GM19468 (cell line): ENCODE measurements around the gene MYO6.

Experiments
- ATAC-seq: cut with Tn5 transposase; IDR thresholded peaks from one replicate; pipeline ENCODE4 v1.9.1; 2021; ENCODE audit warnings: mild to moderate bottlenecking, moderate library complexity, moderate number of reproducible peaks; ENCODE audit not compliant: unreplicated experiment; ENCODE audit errors: extremely low read depth

The MYO6 gene

DNA sequence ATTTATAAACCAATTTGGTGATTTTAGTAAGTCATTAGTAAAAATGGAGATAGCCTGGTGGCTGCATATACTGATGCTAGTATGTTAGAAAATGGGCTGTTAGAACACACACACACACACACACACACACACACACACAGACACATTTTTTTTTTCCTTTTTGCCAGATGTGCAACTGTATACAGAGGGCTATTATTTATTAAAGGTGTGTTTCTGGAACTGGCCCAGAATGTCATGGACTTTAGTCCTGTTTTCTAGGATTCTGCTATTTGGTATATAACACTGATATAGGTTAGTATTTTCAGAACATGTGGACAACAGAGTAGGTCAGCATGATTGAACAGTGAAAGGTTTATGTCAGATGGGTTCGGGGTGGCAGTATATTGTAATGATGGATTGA is 12.4 kb downstream of the MYO6 start:
- ATAC-seq: no peak

- ATAC-seq: no peak
Measured at GRCh38 chr6:75762063-75762462, 13.0 kb downstream of the MYO6 start.

DNA sequence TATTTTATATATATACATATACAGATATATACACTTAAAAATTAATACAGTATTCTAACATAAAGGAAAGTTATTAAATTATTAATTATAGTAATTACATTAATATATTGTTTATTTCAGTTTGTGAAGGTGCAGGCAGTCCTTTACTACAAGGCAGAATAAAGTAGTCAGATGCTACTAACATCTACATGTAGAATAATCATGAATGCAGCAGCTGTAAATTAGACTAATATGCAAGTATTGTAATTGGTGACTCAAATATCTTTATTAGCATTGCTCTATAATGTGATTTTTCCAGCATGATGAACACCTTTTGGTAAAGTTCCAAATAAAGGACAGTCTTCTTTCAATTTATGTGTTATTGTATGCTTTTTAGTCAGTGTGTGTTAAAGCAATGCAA is 17.3 kb downstream of the MYO6 start:
- ATAC-seq: no peak

GRCh38 chr6:75770844-75771243 is 21.8 kb downstream of the MYO6 start:
- no peak for ATAC-seq

- no peak for ATAC-seq
Measured at GRCh38 chr6:75775219-75775618, 26.2 kb downstream of the MYO6 start.

GRCh38 chr6:75776461-75776860 is 27.4 kb downstream of the MYO6 start:
- ATAC-seq: no peak

DNA sequence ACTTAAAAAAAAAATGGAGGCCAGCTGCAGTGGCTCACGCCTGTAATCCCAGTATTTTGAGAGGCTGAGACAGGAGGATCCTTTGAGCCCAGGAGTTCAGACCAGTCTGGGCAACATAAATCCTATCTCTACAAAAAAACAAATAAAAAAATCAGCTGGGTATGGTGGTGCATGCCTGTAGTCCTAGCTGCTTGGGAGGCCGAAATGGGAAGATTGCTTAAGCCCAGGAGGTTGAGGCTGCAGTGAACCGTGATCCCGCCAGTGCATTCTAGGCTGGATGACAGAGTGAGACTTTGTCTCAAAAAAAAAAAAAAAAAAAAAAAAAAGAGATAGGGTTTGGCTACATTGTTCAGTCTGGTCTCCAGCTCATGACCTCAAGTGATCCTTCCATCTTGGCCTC is 29.7 kb downstream of the MYO6 start:
- ATAC-seq: no peak

DNA sequence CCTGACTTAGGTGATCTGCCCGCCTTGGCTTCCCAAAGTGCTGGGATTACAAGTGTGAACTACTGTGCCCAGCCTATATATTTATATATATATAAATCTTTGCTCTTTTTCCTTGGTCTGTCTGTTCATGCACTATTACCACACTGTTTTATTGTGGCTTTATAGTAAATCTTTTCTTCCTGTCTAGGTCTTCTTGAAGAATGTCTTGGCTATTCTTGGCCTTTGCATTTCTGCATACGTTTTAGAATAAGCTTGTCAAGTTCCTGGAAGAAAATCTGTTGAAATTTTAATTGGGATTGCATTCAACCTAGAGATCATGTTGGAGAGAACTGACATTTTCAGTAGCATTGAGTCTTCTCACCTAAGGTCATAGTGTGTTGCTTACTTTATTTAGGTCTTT is 37.1 kb downstream of the MYO6 start:
- ATAC-seq: no peak

GRCh38 chr6:75788894-75789293 is 39.9 kb downstream of the MYO6 start:
- no peak for ATAC-seq

GRCh38 chr6:75791881-75792280 is 42.8 kb downstream of the MYO6 start:
- no peak for ATAC-seq

- no peak for ATAC-seq
Measured at GRCh38 chr6:75794351-75794846, 45.4 kb downstream of the MYO6 start.

- no peak for ATAC-seq
Measured at GRCh38 chr6:75794954-75795739, 46.1 kb downstream of the MYO6 start.

DNA sequence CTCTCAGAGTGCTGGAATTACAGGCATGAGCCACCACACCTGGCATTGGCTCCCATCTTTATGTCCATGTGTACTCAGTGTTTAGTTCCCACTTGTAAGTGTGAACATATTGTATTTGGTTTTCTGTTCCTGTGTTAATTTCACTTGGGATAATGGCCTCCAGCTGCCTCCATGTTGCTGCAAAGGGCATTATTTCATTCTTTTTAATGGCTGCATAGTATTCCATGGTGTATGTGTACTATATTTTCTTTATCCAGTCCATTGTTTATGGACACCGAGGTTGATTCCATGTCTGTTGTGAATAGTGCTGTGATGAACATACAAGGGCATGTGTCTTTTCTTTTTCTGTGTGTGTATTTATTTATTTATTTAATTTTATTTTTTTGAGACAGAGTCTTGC is 47.7 kb downstream of the MYO6 start:
- no peak for ATAC-seq

DNA sequence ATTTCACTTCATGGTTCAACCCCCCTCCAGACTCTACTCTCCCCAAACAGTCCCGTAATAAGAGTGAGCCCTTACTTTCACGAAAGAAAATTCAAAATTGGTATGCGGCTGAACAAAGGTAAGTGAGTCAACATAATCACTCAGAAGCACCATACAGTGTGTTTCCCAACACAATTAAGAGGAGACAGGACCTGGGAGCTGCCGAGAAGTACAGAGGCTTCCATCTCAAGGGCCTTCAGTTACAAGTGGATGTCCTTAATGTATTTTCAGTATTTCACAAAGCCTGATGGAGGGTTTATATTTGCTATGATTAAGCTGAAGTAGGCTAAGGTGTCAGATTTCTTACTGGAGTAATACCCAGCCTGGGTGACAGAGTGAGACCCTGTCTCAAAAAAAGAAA is 51.1 kb downstream of the MYO6 start:
- ATAC-seq: no peak

- no peak for ATAC-seq
Measured at GRCh38 chr6:75800708-75801505, 51.9 kb downstream of the MYO6 start.

GRCh38 chr6:75802366-75802765 is 53.3 kb downstream of the MYO6 start:
- no peak for ATAC-seq

GRCh38 chr6:75808507-75808906 is 59.5 kb downstream of the MYO6 start:
- no peak for ATAC-seq

DNA sequence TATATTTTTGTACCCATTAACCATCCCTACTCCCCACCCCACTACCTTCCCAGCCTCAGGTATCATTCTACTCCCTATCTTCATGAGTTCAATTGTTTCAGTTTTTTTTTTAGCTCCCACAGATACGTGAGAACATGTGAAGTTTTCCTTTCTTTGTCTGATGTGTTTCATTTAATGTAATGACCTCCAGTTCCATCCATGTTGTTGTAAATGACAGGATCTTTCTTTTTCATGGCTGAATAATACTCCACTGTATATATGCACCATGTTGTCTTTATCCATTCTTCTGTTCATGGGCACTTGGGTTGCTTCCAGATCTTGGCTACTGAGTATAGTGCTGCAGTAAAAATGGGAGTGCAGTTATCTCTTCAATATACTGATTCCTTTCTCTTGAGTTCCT is 63.5 kb downstream of the MYO6 start:
- ATAC-seq: no peak

GRCh38 chr6:75813476-75814250 is 64.6 kb downstream of the MYO6 start:
- no peak for ATAC-seq

- no peak for ATAC-seq
Measured at GRCh38 chr6:75815756-75816155, 66.7 kb downstream of the MYO6 start.
